Stimulated activated CD4-positive, alpha-beta T cell treated with anti-CD3 and anti-CD28 coated beads, Interleukin-2, amount 100 ng/mL, for 24 hours (primary cell): ENCODE measurements around the gene STARD7.

ENCODE experiments used
- DNase-seq, 2 donors: peaks; one replicate each; pipeline ENCODE4 v3.0.0-alpha.2; 2020

STARD7 gene

GRCh38 chr2:96146153-96146880 is 62.3 kb downstream of the STARD7 start:
- peak; percentile 89 to 91 for DNase-seq

GRCh38 chr2:96145848-96146152 is 62.8 kb downstream of the STARD7 start:
- no peak for DNase-seq

- peak; percentile 92 to 93 for DNase-seq
Observed at GRCh38 chr2:96145036-96145847, 63.4 kb downstream of the STARD7 start, which contains the start of gene DUSP2. Gene DUSP2, minus strand, starts transcription at chr2:96145440. Its CDS starts 86 bp downstream, at chr2:96145354.

DNA sequence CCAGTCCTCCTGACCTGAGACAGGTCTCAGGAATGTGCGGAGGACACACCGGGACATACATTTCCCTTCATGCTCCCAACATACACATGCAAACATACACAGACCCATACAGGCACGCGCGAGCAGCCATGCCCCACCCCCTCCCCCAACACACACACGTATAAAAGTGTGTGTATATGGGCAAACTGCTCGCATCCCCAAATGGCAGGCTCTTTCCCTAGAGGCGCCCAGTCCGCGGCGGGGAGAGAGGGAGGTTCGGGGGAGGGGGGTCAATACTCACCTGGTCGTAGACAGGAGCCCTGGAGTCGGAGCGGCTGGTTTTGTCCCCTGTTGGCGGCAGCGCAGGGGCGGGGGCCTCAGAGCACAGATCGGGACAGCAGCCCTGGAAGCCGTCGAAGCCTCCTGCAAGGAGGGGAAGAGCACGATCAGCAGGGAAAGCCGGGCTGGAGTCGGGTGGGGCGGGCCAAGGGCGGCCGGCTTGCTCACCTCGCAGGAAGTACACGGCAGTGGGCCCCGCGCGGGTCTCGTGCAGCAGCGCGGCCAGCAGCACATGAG is 64.1 kb downstream of the STARD7 start:
- DNase-seq: peak; percentile 61 to 71

DNA sequence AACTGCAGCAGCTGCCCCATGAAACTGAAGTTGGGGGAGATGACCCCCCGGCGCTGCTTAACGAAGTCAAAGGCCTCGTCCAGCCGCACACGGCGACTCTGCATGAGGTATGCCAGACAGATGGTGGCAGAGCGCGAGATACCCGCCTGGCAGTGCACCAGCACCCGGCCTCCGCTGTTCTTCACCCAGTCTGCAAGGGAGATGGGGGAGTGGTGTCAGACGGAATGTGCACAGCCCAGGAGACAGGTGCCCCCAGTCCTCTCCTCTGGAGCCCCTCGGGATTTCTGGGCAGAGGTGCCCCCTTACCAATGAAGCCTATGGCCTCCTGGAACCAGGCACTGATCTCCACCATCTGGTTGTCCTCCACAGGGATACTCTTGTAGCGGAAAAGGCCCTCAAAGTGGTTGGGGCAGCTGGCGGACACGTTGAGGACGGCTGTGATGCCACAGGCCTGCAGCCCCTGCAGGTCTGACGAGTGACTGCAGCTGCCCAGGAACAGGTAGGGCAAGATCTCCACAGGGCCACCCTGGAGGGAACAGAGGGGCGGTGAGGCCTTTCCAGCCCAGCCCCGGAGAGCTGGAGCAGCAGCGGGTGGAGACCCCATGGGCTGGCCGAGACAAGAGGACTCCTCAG is 64.7 kb downstream of the STARD7 start:
- peak; percentile 52 for DNase-seq

GRCh38 chr2:96143231-96143847 is 65.3 kb downstream of the STARD7 start:
- DNase-seq: peak; percentile 49 to 53

- DNase-seq: peak; percentile 78 to 87
Observed at GRCh38 chr2:96142217-96143113, 66.2 kb downstream of the STARD7 start.

DNA sequence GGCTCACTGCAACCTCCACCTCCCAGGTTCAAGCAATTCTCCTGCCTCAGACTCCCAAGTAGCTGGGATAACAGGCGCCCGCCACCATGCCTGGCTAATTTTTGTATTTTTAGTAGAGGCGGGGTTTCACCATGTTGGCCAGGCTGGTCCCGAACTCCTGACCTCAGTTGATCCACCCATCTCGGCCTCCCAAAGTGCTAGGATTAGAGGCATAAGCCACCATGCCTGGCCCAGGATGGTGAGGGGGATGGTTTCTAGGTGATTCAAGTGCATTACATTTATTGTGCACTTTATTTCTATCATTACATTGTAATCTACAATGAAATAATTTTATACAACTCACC is 67.0 kb downstream of the STARD7 start:
- peak in 1 of 2 donors; percentile 51 for DNase-seq

GRCh38 chr2:96140941-96141623 is 67.5 kb downstream of the STARD7 start:
- DNase-seq: peak in 1 of 2 donors; percentile 49

- no peak for DNase-seq
Observed at GRCh38 chr2:96139181-96139758, 69.4 kb downstream of the STARD7 start.

GRCh38 chr2:96138179-96139145 is 70.2 kb downstream of the STARD7 start, which contains the start of gene ASTL:
Gene ASTL, minus strand, starts transcription at chr2:96138502. Its CDS starts 66 bp downstream, at chr2:96138436.
- peak; percentile 64 to 70 for DNase-seq

- no peak for DNase-seq
Observed at GRCh38 chr2:96137321-96138178, 71.1 kb downstream of the STARD7 start.

GRCh38 chr2:96136129-96136720 is 72.4 kb downstream of the STARD7 start:
- no peak for DNase-seq

- DNase-seq: no peak
Observed at GRCh38 chr2:96135621-96136020, 73.0 kb downstream of the STARD7 start.

GRCh38 chr2:96135171-96135570 is 73.5 kb downstream of the STARD7 start:
- no peak for DNase-seq
